ENCODE measurements around the gene ZNG1A.
"Not testable (repeated sequence)": the region's sequence is repeated elsewhere in the genome, so short reads cannot be mapped to it uniquely, and the experiment has no call there.

DNA sequence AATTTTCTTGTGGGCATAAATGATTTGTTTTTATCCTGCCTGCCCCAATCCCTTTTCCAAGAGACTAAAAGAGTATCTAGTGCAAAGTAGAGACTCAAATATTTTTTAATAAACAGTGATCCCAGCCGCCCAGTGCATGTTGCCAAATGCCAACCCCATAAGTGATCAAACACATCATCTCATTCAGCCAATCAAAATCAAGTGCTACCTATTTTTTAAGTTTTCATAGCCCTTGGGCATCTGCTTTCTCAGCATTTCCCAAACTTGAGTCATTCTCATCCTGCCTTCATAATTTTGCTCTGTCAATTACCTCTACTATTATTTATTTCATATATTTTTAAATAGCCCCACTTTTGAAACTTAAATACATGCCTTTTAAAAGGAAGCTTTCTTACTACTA, 88.0 kb downstream of the ZNG1A start:
- TF ChIP-seq, protein P1, sequence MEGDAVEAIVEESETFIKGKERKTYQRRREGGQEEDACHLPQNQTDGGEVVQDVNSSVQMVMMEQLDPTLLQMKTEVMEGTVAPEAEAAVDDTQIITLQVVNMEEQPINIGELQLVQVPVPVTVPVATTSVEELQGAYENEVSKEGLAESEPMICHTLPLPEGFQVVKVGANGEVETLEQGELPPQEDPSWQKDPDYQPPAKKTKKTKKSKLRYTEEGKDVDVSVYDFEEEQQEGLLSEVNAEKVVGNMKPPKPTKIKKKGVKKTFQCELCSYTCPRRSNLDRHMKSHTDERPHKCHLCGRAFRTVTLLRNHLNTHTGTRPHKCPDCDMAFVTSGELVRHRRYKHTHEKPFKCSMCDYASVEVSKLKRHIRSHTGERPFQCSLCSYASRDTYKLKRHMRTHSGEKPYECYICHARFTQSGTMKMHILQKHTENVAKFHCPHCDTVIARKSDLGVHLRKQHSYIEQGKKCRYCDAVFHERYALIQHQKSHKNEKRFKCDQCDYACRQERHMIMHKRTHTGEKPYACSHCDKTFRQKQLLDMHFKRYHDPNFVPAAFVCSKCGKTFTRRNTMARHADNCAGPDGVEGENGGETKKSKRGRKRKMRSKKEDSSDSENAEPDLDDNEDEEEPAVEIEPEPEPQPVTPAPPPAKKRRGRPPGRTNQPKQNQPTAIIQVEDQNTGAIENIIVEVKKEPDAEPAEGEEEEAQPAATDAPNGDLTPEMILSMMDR (conservative IDR thresholded peaks at IDR 0.05 in 1 of 2, IDR thresholded peaks at IDR 0.05 in 1 of 2; ENCODE audit: low read depth in 1 of 2, low read length in 2 of 2), result not testable (repeated sequence)
- TF ChIP-seq EZH2 (IDR thresholded peaks at IDR 0.05; ENCODE audit: low read length, missing control alignments), result not testable (repeated sequence)

Measured in fibroblast of lung (primary cell).